Measurements from ENCODE around the gene ZC3H4. TPM values are rescaled to one million over a fixed set of nuclear protein-coding genes. Genes with fewer than 3 reads are reported as not detected.
A peak's percentile ranks its signal among the peaks of the same experiment; 100 is the strongest.

Gene ZC3H4
- total and polyA plus RNA-seq, 9 of the 15 experiments (the other 6 are each of a cell fraction or from before 2014, with no cell fraction given) = 2.2 to 75.6 (median 18.3) TPM

GRCh38 chr19:47130589-47131227, 17.1 kb upstream of the ZC3H4 start, which contains the start of gene SAE1 (continued):
- peak; percentile 93 for TF ChIP-seq REST (IDR thresholded peaks at IDR 0.05; ENCODE audit: borderline replicate concordance)
- 0 out of 2 replicates have a peak, but pooled peaks have one; percentile 51 for TF ChIP-seq REST (CRISPR knock-in tag; IDR thresholded peaks at IDR 0.05; ENCODE audit: low read depth)
- TF ChIP-seq STAT6 (CRISPR knock-in tag; IDR thresholded peaks at IDR 0.05) = no peak
- TF ChIP-seq SIX5 (IDR thresholded peaks at IDR 0.05; ENCODE audit: borderline replicate concordance in 1 of 2, insufficient read depth in 1 of 2, low read depth in 1 of 2, low read length in 2 of 2) = no peak
- peak; percentile 66 for TF ChIP-seq ZNF511 (CRISPR knock-in tag; IDR thresholded peaks at IDR 0.05)
- TF ChIP-seq HCFC1 (IDR thresholded peaks at IDR 0.05; ENCODE audit: low read depth, low read length) = peak; percentile 60
- TF ChIP-seq PATZ1 (CRISPR knock-in tag; IDR thresholded peaks at IDR 0.05; ENCODE audit: borderline replicate concordance) = no peak
- no peak for TF ChIP-seq MAFG (tag; conservative IDR thresholded peaks at IDR 0.05)
- TF ChIP-seq NKRF (IDR thresholded peaks at IDR 0.05; ENCODE audit: borderline replicate concordance) = no peak
- peak; percentile 98 for TF ChIP-seq MEIS2 (IDR thresholded peaks at IDR 0.05; ENCODE audit: partially characterized antibody)
- TF ChIP-seq SMAD4 (CRISPR knock-in tag; conservative IDR thresholded peaks at IDR 0.05) = peak; percentile 81
